ENCODE data around the gene TSPAN5. TPM values are rescaled to one million over a fixed set of nuclear protein-coding genes. Genes with fewer than 3 reads are reported as not detected.

Gene TSPAN5
- total RNA-seq, 2 experiments from 2014 or later: 1.8 to 2.8 TPM

DNA sequence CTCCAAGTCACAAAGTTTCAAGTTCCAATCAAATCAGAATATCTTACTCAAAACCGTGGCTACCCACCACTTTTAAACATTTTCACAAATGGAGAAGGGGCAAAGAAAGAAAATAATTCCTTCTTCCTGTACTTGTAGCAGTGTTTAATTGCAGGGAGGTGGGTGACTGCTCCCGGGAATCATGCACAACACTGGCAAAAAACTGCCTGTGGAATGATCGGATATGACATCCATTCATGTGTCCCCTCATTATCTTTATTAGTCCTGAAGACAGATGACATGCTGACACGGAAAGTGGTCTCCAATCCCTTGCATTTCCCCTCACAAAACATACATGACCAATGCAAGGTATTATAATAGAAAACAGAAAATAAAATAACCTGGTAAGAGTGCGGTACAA is 2.0 kb downstream of the TSPAN5 start:
- Mint-ChIP-seq H3K4me3 (peak overlapping the region; percentile 89), H3K36me3 (ENCODE audit: low read depth) (peaks cover 9% of the 10 kb centered on the region), H3K9me3 (no peaks in the 10 kb centered on the region), H3K27me3 (no peaks in the 10 kb centered on the region), H3K4me1 (ENCODE audit: low read depth) (peaks cover 77% of the 10 kb centered on the region), H3K27ac (peak overlapping the region; percentile 77)
- no peak for TF ChIP-seq CTCF (IDR thresholded peaks at IDR 0.05)
- no peaks in the 10 kb centered on the region for H3K27me3 ChIP-seq (ENCODE audit: control insufficient read depth in 1 of 2, insufficient read depth in 2 of 2, low read length in 2 of 2)
- peak overlapping the region; percentile 89 for H3K4me3 ChIP-seq (ENCODE audit: low read length)
- no peak for ATAC-seq (ENCODE audit: poor library complexity)
- no peak for DNase-seq
- intact Hi-C loops (cut with DNase I, micrococcal nuclease): loop anchor here (5.0 kb wide), 3 partner anchors 46 to 436 kb away; no protein-coding TSS in a partner anchor
- no peaks in the 10 kb centered on the region for H3K9me3 ChIP-seq (ENCODE audit: control insufficient read depth in 1 of 2, insufficient read depth in 1 of 2, low read length in 2 of 2)
- ChIA-PET POLR2A (interaction anchor here (0.7 to 1.5 kb wide), 2 partner anchors 14 to 232 kb away, joined by 3 to 4 read pairs; no protein-coding TSS in a partner anchor), CTCF (interaction anchor here (0.7 kb wide), 1 partner anchor 14 kb away, joined by 3 read pairs; no protein-coding TSS in a partner anchor)
- H3K4me1 ChIP-seq (ENCODE audit: insufficient read depth, low read length): peaks cover 37% of the 10 kb centered on the region
- H3K36me3 ChIP-seq (ENCODE audit: insufficient read depth, low read length): no peaks in the 10 kb centered on the region
- no peak overlapping the region for H3K27ac ChIP-seq (ENCODE audit: low read depth in 1 of 2, low read length in 2 of 2)

DNA sequence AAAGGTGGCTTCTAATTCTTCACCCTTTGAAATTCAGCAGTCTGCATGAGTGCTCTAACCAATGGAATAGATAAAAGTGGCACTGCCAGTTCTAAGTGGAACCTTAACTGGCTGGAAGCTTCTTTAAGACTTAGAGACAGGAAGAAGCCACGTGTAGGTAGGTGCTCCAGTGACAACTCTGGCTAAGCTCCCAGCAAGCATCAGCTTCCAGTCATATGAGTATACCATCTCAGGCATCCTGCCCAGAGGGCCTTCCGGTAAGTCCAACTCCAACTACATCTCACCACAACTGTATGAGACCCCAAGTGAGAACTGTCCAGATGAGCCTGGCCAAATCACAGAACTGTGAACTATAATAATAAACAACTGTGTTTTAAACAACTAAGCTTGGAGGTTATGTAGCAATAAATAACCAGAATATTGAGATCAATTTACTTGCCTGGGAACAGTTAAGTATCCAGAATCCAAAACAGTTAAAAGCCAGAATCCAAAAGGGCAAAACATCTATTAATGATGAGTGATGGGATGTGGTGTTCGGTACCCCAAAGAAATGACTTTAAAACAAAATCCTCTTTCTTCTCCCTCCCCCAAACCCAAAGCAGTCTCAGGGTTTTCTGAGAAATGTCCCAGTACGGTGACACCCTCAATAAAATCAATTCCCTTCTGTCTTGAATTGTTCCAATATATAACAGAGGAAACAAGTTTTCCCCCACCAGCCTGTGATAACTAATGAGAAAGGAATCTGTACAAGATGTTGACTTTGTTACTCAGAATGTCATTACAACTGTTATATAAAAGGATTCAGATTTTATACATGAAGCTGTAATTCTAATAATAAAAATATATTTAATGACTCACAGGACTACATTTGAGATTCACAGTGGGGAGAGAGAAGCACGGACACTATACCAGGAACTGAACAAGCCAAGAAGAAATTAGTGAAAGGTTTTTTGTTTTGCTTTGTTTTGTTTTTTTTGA is 4.2 kb downstream of the TSPAN5 start:
- Mint-ChIP-seq H3K9me3 (no peaks in the 10 kb centered on the region), H3K27me3 (no peaks in the 10 kb centered on the region), H3K4me1 (ENCODE audit: low read depth) (peaks cover 60% of the 10 kb centered on the region), H3K4me3 (peak overlapping the region; percentile 49), H3K27ac (no peak overlapping the region), H3K36me3 (ENCODE audit: low read depth) (peaks cover 9% of the 10 kb centered on the region)
- H3K27ac ChIP-seq (ENCODE audit: low read depth in 1 of 2, low read length in 2 of 2): no peak overlapping the region
- peaks cover 28% of the 10 kb centered on the region for H3K4me1 ChIP-seq (ENCODE audit: insufficient read depth, low read length)
- DNase-seq (no peak), ATAC-seq (ENCODE audit: poor library complexity) (no peak)
- no peaks in the 10 kb centered on the region for H3K27me3 ChIP-seq (ENCODE audit: control insufficient read depth in 1 of 2, insufficient read depth in 2 of 2, low read length in 2 of 2)
- no peak for TF ChIP-seq CTCF (IDR thresholded peaks at IDR 0.05)
- ChIA-PET POLR2A (no interaction called here), CTCF (interaction anchor here (1.0 kb wide), 1 partner anchor 13 kb away, joined by 3 read pairs; no protein-coding TSS in a partner anchor)
- no peaks in the 10 kb centered on the region for H3K36me3 ChIP-seq (ENCODE audit: insufficient read depth, low read length)
- H3K4me3 ChIP-seq (ENCODE audit: low read length): no peak overlapping the region
- H3K9me3 ChIP-seq (ENCODE audit: control insufficient read depth in 1 of 2, insufficient read depth in 1 of 2, low read length in 2 of 2): no peaks in the 10 kb centered on the region
- intact Hi-C loops (cut with DNase I, micrococcal nuclease): no loop called here

DNA sequence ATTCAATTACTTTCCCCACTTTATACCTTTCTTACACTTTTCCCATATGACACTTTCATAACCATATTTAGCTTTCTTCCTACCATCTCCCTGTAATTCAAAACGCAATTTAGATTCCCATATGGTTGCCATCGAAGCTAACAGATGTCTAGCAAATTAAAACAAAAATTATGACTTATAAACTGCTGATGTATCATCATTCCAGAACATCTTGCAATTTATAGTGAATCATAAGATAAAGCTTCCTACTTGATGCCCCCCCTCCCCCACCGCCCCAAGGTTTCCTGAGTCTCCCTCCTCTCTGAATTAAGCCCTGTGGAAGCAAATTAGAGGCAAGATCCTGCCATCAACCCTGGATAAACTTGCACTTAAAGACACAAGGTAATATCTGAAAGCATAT is 5.4 kb downstream of the TSPAN5 start:
- Histone ChIP-seq H3K27ac (ENCODE audit: low read depth in 1 of 2, low read length in 2 of 2) (no peak overlapping the region), H3K27me3 (ENCODE audit: control insufficient read depth in 1 of 2, insufficient read depth in 2 of 2, low read length in 2 of 2) (no peaks in the 10 kb centered on the region), H3K36me3 (ENCODE audit: insufficient read depth, low read length) (no peaks in the 10 kb centered on the region), H3K4me1 (ENCODE audit: insufficient read depth, low read length) (peaks cover 23% of the 10 kb centered on the region), H3K4me3 (ENCODE audit: low read length) (no peak overlapping the region), H3K9me3 (ENCODE audit: control insufficient read depth in 1 of 2, insufficient read depth in 1 of 2, low read length in 2 of 2) (no peaks in the 10 kb centered on the region)
- intact Hi-C loops (cut with DNase I, micrococcal nuclease): no loop called here
- ATAC-seq (ENCODE audit: poor library complexity) (no peak), DNase-seq (no peak)
- Mint-ChIP-seq H3K9me3 (no peaks in the 10 kb centered on the region), H3K27me3 (no peaks in the 10 kb centered on the region), H3K36me3 (ENCODE audit: low read depth) (peaks cover 8% of the 10 kb centered on the region), H3K4me3 (no peak overlapping the region), H3K27ac (no peak overlapping the region), H3K4me1 (ENCODE audit: low read depth) (peaks cover 63% of the 10 kb centered on the region)
- POLR2A ChIA-PET: no interaction called here
- TF ChIP-seq CTCF (IDR thresholded peaks at IDR 0.05): no peak
- CTCF ChIA-PET: interaction anchor here (1.0 kb wide), 1 partner anchor 12 kb away, joined by 3 read pairs; no protein-coding TSS in a partner anchor
